Parathyroid adenoma (tissue), 2 donors: ENCODE data around the gene TMEM179.

ENCODE experiments used
- H2AFZ ChIP-seq: fragments of 300-600 bp; sonication (generic); one replicate; pipeline ENCODE4 v1.7.0; 2017; ENCODE audit warnings: antibody characterized with exemption, mild to moderate bottlenecking
- H3K27ac ChIP-seq: fragments of 300-600 bp; sonication (generic); one replicate; pipeline ENCODE4 v1.7.0; 2017
- H3K27me3 ChIP-seq: fragments of 300-600 bp; sonication (generic); one replicate; pipeline ENCODE4 v1.7.0; 2017; ENCODE audit warnings: low read length; ENCODE audit not compliant: control insufficient read depth, insufficient read depth
- H3K36me3 ChIP-seq: fragments of 300-600 bp; sonication (generic); one replicate; pipeline ENCODE4 v1.7.0; 2017; ENCODE audit warnings: low read length; ENCODE audit not compliant: control insufficient read depth, insufficient read depth
- H3K4me1 ChIP-seq: fragments of 300-600 bp; sonication (generic); one replicate; pipeline ENCODE4 v1.7.0; 2017; ENCODE audit warnings: control low read depth
- H3K4me2 ChIP-seq: fragments of 300-600 bp; sonication (generic); one replicate; pipeline ENCODE4 v1.7.0; 2017; ENCODE audit warnings: low read length
- H3K4me3 ChIP-seq: fragments of 300-600 bp; sonication (generic); one replicate; pipeline ENCODE4 v1.7.0; 2017; ENCODE audit warnings: low read depth, low read length
- H3K79me2 ChIP-seq: fragments of 300-600 bp; sonication (generic); one replicate; pipeline ENCODE4 v1.7.0; 2017; ENCODE audit warnings: control low read depth
- H3K9ac ChIP-seq: fragments of 300-600 bp; sonication (generic); one replicate; pipeline ENCODE4 v1.7.0; 2017; ENCODE audit warnings: mild to moderate bottlenecking
- H3K9me3 ChIP-seq: fragments of 300-600 bp; sonication (generic); one replicate; pipeline ENCODE4 v1.7.0; 2017; ENCODE audit warnings: low read length; ENCODE audit not compliant: control insufficient read depth
- TF ChIP-seq, protein P1 (sequence below): fragments of 300-600 bp; sonication (generic); IDR thresholded peaks from one replicate; pipeline ENCODE4 v1.7.0; 2017; ENCODE audit warnings: antibody characterized with exemption, mild to moderate bottlenecking
- donor health status: primary hyperparathyroidism.

The TMEM179 gene

DNA sequence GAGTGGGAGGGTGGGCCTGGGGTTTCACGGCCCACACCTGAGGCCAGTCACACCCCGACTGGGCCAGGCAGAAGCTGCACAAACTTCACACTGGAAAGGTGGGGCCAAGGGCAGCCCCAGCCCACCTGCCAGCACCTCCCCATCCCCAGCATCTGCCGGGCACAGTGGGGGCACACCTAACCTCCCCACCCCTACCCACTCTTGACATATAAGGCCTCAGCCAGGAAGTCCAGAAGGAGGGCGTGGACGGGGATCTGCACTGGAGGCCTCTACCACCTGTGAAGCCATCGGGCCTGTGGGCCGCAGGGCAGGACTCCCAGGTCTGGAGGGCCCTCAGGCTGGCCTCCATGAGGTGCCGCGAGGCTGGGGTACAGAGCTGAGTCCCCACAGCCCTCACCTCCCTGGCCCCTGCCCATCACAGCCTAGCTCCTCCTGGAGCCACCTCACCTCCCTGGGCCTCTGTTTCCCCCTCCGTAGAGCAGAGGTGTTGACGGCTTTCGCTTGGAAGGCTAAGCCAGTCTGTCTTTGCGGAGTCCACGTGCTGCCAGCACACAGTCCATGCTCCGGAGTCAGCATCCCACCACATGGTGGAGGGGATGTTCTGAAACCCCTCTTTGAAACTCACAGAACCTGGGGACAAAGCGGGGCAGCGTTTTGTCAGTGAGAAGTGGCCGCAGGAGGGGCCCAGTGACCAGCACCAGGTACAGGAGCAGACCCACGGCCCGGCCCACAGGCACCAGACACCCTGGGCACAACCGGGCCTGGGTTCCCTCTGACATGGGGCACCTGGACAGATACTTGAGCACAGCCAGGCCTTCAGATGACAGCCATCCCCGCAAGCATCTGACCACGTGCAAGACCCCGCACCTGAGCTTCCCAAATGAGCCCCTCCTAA is 46.7 kb upstream of the TMEM179 start:
- Histone ChIP-seq H3K4me2 (no peak overlapping the region), H3K27me3 (no peaks in the 10 kb centered on the region), H3K4me3 (no peak overlapping the region), H3K9me3 (no peaks in the 10 kb centered on the region), H3K79me2 (no peaks in the 10 kb centered on the region), H3K27ac (no peak overlapping the region), H3K9ac (no peak overlapping the region), H3K36me3 (no peaks in the 10 kb centered on the region), H3K4me1 (no peaks in the 10 kb centered on the region), H2AFZ (no peak overlapping the region)
- TF ChIP-seq, protein P1, sequence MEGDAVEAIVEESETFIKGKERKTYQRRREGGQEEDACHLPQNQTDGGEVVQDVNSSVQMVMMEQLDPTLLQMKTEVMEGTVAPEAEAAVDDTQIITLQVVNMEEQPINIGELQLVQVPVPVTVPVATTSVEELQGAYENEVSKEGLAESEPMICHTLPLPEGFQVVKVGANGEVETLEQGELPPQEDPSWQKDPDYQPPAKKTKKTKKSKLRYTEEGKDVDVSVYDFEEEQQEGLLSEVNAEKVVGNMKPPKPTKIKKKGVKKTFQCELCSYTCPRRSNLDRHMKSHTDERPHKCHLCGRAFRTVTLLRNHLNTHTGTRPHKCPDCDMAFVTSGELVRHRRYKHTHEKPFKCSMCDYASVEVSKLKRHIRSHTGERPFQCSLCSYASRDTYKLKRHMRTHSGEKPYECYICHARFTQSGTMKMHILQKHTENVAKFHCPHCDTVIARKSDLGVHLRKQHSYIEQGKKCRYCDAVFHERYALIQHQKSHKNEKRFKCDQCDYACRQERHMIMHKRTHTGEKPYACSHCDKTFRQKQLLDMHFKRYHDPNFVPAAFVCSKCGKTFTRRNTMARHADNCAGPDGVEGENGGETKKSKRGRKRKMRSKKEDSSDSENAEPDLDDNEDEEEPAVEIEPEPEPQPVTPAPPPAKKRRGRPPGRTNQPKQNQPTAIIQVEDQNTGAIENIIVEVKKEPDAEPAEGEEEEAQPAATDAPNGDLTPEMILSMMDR = no peak

DNA sequence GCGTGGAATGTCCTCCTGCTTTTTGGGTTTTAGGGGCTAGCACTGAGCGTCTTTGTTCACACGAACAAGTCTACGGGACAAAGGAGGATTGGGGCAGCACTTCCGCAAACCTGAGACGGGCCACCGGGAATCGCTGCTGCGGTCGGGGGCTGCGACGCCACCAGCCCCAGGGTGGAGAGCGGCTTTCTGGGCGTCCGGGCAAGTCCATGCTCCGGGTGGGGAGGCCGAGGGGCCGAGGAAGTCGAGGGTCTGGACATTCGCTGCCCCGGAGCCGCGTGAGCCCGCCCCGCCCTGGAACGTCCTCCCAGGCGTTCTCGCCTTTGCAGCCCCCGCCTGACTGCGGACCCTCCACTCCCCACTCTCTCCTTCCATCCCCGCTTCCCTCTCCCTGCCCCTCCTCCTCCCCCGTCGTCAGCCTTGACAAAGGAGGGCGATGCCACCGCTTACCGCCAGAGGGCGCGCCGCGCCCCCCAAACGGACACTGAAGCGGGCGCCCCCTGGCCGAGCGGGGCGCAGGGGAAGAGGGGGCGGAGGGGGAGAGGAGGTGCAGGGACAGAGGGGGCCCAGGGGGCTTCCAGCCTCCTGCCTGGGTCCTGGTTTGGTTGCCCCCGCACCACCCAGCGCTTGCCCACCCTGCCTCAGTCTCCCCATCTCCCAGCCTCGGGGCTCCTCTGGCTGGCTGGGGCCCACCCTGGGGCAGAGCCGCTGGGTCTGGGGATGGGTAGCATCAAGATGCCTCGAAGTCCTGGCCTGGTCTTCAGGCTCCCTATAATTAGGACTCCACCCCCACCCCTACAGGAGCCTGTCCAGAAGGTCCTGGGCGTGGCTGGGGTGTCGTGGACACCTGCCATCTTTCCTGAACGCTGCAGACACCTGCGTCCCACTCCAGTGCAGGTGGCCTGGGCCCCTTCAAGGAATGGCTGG is 45.7 kb upstream of the TMEM179 start:
- no peaks in the 10 kb centered on the region for H3K27me3 ChIP-seq
- no peaks in the 10 kb centered on the region for H3K9me3 ChIP-seq
- H3K79me2 ChIP-seq = no peaks in the 10 kb centered on the region
- peak overlapping the region; percentile 45 for H2AFZ ChIP-seq
- no peaks in the 10 kb centered on the region for H3K36me3 ChIP-seq
- H3K27ac ChIP-seq = no peak overlapping the region
- TF ChIP-seq, protein P1 = peak; percentile 97
- no peaks in the 10 kb centered on the region for H3K4me1 ChIP-seq
- no peak overlapping the region for H3K9ac ChIP-seq
- peak overlapping the region; percentile 68 for H3K4me2 ChIP-seq
- no peak overlapping the region for H3K4me3 ChIP-seq

DNA sequence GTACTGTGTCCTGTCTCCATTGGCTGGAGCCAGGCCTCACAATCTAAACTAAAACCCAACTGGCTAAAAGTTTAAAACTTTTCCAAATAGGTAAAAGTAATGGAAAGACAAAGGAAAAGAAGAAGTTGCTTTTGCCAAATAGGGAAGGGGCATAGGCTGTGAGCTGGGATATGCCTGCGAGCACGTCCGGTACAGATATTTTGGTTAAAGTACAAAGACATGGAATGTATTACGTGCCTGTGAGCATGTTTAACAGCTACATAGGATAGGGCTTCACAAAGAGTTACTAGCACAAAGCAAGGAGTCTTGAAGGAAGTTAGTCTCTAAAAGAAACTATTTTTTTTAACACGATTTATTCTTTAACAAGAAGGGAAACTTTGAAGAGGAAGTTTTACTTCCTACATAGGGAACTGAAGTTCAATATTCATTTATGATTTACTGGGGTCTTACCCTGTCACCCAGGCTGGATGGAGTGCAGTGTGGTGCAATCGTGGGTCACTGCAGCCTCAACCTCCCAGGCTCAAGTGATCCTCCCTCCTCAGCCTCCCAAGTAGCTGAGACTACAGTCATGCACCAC is 43.0 kb upstream of the TMEM179 start:
- Histone ChIP-seq H3K27ac (no peak overlapping the region), H3K9ac (no peak overlapping the region), H3K36me3 (no peaks in the 10 kb centered on the region), H3K27me3 (no peaks in the 10 kb centered on the region), H3K4me3 (no peak overlapping the region), H2AFZ (no peak overlapping the region), H3K9me3 (peaks cover 3% of the 10 kb centered on the region), H3K4me1 (no peaks in the 10 kb centered on the region), H3K79me2 (no peaks in the 10 kb centered on the region), H3K4me2 (no peak overlapping the region)
- TF ChIP-seq, protein P1 = no peak

DNA sequence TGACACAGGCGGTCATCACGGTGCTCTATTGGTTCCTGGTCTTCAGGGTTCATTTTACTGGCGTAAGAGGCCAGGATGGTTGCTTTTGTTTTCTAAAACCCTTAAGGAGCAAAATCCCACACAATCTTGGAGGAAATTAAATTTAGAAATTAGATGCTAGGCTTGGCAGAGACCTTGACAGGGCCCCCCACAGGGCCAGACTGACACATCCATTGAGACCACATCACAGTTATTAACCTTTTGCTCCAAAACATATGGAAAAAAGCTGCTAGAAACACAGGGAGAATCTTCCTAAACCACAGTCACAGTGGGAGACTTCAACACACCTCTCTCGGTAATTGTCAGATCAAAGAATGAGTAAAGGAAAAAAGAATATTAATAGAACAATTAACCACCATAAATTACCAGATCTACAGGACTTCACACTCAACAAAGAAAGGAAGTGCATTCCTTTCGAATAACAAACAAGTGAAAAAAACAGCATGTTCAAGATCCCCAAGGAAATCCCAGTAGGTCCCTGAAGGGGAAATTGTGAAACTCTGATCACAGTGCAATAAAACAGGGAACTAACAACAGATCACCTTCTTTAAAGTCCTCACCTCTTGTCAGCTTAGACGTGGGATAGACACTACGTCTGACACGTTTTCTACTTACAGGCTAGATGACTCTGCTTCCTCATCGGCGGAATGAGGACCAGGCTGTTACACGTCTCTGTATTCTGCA is 40.2 kb upstream of the TMEM179 start:
- Histone ChIP-seq H3K4me2 (no peak overlapping the region), H3K27me3 (no peaks in the 10 kb centered on the region), H3K9me3 (peaks cover 3% of the 10 kb centered on the region), H3K36me3 (no peaks in the 10 kb centered on the region), H3K4me1 (no peaks in the 10 kb centered on the region), H3K79me2 (no peaks in the 10 kb centered on the region), H3K27ac (no peak overlapping the region), H3K4me3 (no peak overlapping the region), H3K9ac (no peak overlapping the region), H2AFZ (no peak overlapping the region)
- TF ChIP-seq, protein P1 = no peak
